ENCODE measurements around the gene NME4. TPM values are rescaled to one million over a fixed set of nuclear protein-coding genes. Genes with fewer than 3 reads are reported as not detected.

The NME4 gene
- total and polyA plus RNA-seq, 3 donors from 2014 or later = 79.2 to 107 (median 87.5) TPM

GRCh38 chr16:399340-400019 lies 2.5 kb downstream of the NME4 start:
- no peaks in the 10 kb centered on the region for H3K9me3 ChIP-seq
- intact Hi-C loops (cut with DNase I; ENCODE audit: low total_unique reads) = no loop called here
- DNase-seq = no peak
- TF ChIP-seq POLR2A (IDR thresholded peaks at IDR 0.05) (no peak), CTCF (IDR thresholded peaks at IDR 0.05) (no peak)
- 76 to 86% methylated on average over 7 to 22 of the region's 22 CpGs for WGBS, 2 donors
- H3K4me3 ChIP-seq = no peak overlapping the region
- H3K36me3 ChIP-seq (ENCODE audit: low read depth, missing control alignments) = no peaks in the 10 kb centered on the region
- no peaks in the 10 kb centered on the region for H3K27me3 ChIP-seq
- H3K4me1 ChIP-seq = peaks cover 23% of the 10 kb centered on the region
- no peak overlapping the region for H3K27ac ChIP-seq

- no peaks in the 10 kb centered on the region for H3K36me3 ChIP-seq (ENCODE audit: low read depth, missing control alignments)
- H3K4me3 ChIP-seq = no peak overlapping the region
- WGBS, 2 donors = 74 to 82% methylated on average over 4 to 10 of the region's 10 CpGs
- peak overlapping the region in 1 of 2 donors; percentile 91 for H3K27ac ChIP-seq
- peaks cover 23% of the 10 kb centered on the region for H3K4me1 ChIP-seq
- DNase-seq = no peak
- no peaks in the 10 kb centered on the region for H3K9me3 ChIP-seq
- TF ChIP-seq POLR2A (IDR thresholded peaks at IDR 0.05) (no peak), CTCF (IDR thresholded peaks at IDR 0.05) (no peak)
- no peaks in the 10 kb centered on the region for H3K27me3 ChIP-seq
- intact Hi-C loops (cut with DNase I; ENCODE audit: low total_unique reads) = no loop called here
Measured at GRCh38 chr16:400061-400591, 3.1 kb downstream of the NME4 start.

GRCh38 chr16:401468-402348 lies 4.7 kb downstream of the NME4 start, which contains the start of gene DECR2:
Gene DECR2 (plus strand): TSS chr16:401885. CDS start chr16:401964, 79 bp downstream.
- TF ChIP-seq POLR2A (IDR thresholded peaks at IDR 0.05) = peak; percentile 81
- TF ChIP-seq CTCF (IDR thresholded peaks at IDR 0.05) = peak in 2 of 3 experiments; percentile 38 to 40
- 0% methylated on average over 31 to 86 of the region's 91 CpGs for WGBS, 2 donors
- Histone ChIP-seq H3K36me3 (ENCODE audit: low read depth, missing control alignments) (no peaks in the 10 kb centered on the region), H3K27ac (peak within 1 kb of the TSS; percentile 90 to 91), H3K27me3 (no peaks in the 10 kb centered on the region), H3K9me3 (no peaks in the 10 kb centered on the region), H3K4me1 (peaks cover 14% of the 10 kb centered on the region), H3K4me3 (peak within 1 kb of the TSS; percentile 84 to 93)
- peak; percentile 97 for DNase-seq
- intact Hi-C loops (cut with DNase I; ENCODE audit: low total_unique reads) = no loop called here

GRCh38 chr16:404971-405486 lies 8.0 kb downstream of the NME4 start:
- DNase-seq = no peak
- Histone ChIP-seq H3K9me3 (no peaks in the 10 kb centered on the region), H3K27ac (no peak overlapping the region), H3K36me3 (ENCODE audit: low read depth, missing control alignments) (no peaks in the 10 kb centered on the region), H3K27me3 (no peaks in the 10 kb centered on the region), H3K4me3 (no peak overlapping the region), H3K4me1 (peaks cover 10% of the 10 kb centered on the region)
- 90% methylated on average over 7 to 12 of the region's 12 CpGs for WGBS, 2 donors
- no peak for TF ChIP-seq POLR2A (IDR thresholded peaks at IDR 0.05)
- TF ChIP-seq CTCF (IDR thresholded peaks at IDR 0.05) = no peak
- intact Hi-C loops (cut with DNase I; ENCODE audit: low total_unique reads) = no loop called here

Measured in testis (tissue), 3 donors.